Measurements from ENCODE around the gene COL27A1.

The COL27A1 gene

DNA sequence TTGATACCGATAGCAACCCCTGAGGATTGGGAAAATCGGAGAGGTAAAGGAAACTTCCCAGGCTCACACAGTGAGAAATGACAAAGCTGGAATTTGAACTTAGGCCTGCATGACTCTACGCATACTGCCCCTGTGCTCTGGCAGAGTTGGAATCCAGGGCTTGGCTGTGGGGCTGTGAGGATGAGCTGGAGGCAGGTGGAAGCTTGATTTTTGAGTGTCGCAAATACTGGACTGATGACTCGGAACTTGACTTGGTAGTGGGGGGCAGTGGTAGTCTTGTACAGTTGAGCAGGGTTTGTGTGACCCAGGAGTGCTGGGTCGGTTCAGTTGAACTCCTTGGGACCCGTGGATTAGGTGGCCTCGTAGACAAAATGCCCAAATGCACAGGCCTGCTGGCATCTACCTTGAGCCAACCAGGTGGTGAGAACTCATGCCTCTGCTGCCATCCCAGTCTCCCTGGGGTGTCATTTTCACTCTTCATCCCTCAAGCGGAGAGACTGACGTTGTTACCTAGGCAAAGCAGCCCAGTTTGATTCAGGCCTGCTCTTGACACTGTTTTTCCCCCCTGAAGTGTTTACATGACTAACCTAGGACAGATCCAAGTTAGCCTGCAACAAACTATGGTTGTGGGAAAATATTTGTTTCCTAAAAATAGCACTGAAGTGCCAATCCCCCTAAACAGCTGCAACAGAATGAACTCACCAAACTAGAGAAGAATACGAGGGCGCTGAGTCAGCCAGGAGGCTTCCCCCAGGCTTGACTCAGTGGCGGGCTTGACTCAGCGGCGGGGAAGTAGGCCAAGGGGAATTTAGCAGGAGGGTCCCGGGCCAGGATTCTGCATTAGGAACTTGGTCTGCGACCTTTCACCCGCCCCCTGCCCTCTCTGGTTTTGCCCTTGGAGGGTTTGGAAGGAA lies 121.8 kb downstream of the COL27A1 start:
- no peak for DNase-seq

DNA sequence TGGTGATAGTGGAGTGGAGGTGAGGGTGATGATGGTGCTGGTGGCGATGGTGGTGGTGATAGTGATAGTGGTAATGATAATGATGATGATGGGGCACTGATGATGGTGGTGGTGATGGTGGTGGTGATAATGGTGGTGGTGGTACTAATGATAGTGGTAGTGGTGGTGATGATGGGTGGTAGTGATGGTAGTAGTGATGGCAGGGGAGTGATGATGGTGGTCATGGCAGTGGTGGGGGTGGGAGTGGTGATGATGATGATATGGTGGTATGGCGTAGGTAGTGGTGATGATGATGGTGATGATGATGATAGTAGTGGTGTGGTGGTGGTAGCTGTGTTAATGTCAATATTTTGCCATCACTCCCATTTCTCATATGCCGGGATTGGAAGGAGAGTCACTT lies 123.0 kb downstream of the COL27A1 start:
- no peak for DNase-seq

DNA sequence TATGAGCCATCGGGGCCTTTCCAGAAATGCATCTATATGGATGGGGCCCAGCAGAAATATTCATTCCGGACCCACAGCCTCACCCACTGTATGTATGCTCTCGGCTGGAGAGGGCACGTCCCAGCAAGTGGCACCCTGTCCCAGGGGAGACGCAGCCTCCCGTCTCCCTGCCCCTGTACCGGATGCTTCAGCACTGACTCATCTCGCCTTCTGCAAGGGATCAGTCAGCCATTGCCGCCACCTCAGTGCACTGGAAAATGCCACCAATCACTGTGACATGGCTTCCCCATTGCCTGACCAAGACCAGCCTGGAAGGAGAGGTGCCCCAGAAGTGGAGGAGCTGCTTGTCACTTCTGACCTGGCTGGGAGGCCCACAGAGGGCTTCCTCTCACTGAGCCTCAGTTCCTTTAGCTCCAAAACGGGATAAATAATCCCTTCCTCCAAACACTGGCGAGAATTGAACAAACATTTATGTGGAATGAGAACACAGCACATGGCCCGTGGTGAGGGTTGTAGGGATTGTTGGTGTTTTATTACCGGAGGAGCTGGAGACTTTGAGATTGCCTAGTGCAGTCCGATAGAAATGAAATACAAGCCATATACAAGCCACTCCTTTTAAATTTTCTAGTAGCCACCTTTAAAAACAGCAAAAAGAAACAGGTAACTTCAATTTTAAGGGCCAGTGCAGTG lies 123.7 kb downstream of the COL27A1 start:
- peak; percentile 31 for DNase-seq

DNA sequence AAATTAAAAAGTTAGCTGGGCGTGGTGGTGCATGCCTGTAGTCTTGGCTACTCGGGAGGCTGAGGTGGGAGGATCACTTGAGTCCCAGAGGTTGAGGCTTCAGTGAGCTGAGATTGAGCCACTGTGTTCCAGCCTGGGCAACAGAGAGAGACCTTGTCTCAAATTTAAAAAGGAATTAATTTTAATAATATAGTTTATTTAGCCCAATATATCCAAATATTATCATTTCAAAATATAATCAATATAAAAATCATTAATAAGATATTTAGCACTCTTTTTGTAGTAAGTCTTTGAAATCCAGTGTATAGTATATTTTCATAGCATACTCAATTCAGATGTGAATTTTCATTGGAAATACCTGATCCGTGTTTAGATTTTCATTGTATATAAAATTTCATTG lies 124.4 kb downstream of the COL27A1 start:
- no peak for DNase-seq

DNA sequence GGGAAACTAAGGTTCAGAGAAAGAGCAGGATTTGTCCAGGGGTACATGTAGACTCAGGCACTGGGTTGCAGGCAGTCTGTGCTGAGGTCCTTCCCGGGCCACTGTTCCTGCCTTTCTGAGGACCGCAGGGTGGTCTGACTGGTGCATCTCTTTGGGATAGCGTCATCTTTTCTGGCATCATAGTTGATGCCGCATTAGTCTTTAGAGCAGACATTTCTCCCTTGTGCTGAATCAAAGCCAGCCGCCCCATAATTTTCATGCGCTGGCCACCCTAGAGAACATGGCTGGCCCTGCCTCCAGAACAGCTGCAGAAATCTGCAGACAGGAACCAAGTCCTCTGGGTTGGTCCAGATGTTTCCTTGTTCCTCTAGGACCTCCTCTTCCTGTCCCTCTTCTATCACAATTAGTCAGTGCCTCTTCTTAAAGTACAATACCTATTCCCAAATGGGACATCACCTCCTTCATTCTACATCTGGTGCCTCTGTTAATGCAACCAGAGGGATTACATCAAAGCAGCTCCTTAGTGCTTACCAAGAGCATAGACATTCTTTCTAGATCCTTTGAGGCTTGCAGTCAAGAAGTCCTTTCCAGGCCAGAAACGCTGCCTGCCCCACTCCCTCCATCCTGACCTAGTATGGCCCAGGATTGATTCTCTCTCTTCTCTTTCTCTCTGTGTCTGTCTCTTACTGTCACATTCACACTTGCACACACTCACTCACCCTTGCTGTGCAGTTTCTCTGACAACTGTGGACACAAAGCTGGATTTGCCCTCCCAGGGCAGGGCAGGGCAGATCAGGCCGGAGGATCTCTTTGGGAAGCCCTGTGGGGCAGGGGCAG lies 125.5 kb downstream of the COL27A1 start:
- DNase-seq = no peak

DNA sequence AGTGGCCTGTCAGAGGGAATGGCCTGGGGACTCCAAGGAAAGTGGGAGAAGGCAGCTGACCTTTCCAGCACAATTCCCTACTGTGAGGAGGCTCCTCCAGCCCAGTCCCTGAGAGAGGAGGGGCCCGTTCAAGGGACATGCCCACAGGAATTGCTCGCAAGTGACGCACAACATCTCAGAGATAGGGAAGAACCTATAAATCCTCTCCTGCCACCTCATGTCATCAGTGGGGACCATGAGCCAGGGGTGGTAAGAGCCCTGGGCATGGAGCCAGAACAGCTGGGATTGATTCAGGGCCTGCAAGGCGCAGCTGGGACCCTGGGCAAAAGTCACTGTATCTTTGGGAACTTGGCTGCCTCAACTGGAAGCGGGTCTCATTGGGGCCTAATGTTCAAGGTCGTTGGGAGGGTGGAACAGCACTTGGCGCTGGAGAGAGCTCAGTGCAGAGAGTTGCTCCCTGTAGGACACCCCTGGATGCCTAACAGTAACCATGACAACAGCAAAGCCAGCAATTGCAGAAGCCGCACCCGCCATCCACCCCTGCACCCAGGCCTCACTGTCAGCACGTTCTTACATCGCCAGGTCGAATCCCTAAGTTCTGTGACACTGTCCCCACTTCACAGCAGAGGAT lies 126.3 kb downstream of the COL27A1 start:
- DNase-seq = peak; percentile 54

DNA sequence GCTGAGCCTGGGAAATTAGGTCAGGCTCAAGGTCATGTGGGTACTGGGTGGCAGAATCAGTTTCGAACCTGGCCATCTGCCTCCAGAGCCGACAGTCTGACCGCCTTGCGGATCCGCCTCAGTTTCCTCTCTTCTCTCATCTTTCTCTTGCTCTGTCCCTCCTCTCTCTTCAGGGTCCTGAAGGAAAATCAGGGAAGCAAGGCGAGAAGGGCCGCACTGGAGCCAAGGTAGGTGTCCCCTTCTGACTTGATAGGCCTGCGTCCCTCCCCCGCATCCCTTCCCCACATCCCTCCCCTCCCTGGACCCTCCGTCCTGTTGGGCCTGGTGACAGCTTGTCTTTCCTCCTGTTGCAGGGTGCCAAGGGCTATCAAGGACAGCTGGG lies 126.8 kb downstream of the COL27A1 start:
- DNase-seq = no peak

DNA sequence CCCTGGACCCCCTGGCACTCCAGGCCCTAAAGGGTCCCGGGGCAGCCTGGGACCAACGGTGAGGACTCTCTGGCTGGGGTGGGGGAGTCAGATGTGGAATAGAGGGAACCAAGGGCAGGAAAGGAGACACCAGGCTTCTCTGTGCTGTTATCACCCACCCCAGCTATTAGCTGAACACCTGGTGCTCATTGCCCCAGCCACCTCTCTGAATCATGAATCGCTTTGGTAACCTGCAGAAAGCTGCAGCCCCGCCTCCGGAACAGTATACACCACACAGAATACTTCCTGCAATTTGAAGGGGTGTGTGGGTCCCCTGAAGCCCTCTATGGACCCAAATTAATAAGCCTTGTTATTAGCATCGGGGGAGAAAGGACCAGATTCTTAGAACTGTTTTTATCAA lies 127.2 kb downstream of the COL27A1 start:
- peak; percentile 70 for DNase-seq

DNA sequence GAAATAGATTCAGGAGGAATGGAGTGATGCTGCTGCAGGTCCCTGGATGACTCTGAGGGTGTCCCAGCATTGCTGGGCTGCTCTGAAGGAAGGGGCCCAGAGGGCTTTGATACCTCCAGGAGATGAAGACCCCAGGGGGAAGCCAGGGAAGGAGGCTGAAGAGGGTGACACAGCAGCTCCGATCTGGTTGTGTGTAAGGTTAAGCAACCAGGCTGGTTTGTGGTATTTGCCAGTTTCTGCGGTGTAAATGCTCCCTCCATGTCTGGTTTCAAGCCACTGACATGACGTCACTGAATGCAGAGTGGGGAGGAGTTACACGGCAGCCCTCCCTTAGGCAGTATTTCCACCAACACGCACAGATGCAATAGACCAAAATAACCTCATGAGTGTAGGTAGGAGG lies 127.6 kb downstream of the COL27A1 start:
- DNase-seq = peak; percentile 41

DNA sequence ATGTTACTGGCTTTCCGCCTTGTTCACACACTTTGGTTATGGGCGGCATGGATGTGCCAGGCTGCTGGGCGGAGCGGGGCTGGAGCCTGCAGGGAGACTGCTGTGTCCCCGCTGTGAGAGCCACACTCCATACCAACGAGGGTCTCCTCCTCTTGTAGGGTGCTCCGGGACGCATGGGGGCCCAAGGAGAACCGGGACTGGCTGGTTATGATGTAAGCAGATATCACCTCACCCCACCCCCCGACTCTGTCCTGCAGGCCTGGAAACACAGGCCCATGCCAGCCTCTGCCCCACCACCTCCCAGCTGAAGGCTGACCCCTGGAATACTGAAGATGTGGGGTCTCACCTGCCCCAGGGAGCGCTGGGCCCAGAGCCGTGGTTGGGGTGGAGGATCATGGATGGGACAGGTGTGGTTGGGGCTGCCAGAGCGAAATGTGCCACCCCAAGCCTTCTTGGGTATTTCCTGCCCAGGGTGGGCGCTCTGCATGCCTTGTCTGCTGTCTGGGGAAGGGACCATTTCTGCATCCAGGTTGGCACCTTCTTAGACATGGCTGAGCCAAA lies 128.3 kb downstream of the COL27A1 start:
- no peak for DNase-seq

DNA sequence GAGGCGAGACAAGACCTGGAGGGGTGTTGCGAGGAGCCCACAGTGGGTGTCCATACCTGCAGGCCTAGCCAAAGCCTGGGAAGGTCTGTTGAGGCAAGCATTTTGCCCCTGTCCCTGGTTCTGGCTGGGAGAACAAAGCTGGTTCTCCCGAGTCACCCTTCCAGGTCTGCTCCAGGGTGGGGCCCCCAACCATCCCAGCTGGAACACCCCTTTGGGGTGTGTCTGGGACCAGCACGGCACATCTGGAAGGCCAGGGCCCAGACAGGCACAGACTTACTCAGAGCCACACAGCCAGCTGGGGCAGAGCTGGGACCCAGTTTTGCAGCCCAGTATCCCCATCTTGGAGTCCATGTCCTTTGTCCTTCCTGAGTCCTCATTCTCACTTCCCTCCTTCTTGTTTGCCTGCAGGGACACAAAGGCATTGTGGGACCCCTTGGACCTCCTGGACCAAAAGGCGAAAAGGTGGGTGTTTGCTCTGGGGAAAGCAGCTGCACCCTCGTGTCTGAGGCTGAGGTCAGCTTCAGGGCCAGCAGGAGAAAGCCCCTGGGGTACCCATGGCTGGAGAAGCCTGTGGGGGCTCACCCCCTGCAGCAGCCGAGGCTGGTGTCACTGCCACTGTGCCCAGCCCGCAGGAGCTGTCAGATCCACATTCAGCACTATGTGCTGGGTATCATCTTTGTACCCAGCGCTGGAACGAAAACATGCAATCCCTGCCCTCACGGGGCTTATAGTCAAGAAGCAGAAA lies 129.2 kb downstream of the COL27A1 start:
- DNase-seq = no peak

DNA sequence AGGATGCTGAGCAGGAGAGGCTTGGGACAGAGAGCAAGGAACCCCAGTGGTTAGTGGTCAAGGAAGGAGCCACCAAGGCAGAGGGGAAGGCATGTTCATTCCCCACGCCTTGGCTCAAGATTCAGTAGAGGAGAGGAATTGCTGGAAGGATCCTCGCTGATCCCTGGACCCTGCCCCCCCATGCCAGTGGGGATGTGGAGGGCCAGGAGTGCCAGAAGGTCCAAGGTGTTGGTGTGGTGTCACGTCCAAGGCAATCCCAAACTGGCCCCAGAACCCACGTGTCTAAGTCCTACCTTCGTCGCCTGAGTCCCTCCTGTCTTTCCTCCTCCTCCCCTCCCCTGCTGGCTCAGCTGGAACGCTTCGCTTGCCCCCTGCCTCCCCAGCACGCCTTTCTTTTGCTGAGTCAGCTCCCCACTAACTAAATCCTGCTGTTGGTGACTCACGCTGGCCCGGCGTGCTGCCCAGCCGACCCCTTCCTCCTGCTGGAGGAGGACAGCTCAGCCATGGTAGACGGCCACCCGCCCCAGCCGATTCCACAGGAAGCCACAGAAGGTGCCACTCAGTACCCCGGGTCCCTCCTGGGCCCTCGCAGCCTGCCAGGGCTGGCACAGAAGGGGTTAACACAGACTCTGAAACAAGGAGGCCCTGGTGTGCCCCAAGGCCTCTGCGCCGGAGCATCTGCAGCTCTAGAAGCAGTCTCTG lies 130.0 kb downstream of the COL27A1 start:
- no peak for DNase-seq

DNA sequence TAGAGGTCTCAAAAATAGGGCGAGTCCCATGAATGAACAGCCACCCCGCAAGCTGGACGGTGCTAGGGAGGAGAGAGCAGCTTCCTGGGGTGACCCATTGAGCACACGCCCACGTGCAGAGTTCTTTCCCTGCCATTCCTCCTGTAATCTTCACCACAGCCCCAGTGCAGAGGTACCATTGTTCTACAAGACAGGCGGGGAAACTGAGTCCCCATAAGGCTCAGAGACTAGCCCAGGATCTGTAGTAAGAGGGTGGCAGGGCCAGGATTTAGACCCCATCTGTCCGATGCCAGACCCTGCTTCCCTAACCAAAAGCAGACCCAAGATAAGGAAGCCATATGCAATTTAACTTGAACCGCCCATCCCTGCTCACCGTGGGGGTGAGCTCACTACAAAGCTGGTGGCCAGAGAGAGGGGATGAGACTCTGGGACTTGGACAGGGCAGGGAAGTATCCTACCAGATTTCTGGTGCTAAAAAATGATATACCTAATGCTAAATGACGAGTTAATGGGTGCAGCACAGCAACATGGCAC lies 130.9 kb downstream of the COL27A1 start:
- no peak for DNase-seq

DNA sequence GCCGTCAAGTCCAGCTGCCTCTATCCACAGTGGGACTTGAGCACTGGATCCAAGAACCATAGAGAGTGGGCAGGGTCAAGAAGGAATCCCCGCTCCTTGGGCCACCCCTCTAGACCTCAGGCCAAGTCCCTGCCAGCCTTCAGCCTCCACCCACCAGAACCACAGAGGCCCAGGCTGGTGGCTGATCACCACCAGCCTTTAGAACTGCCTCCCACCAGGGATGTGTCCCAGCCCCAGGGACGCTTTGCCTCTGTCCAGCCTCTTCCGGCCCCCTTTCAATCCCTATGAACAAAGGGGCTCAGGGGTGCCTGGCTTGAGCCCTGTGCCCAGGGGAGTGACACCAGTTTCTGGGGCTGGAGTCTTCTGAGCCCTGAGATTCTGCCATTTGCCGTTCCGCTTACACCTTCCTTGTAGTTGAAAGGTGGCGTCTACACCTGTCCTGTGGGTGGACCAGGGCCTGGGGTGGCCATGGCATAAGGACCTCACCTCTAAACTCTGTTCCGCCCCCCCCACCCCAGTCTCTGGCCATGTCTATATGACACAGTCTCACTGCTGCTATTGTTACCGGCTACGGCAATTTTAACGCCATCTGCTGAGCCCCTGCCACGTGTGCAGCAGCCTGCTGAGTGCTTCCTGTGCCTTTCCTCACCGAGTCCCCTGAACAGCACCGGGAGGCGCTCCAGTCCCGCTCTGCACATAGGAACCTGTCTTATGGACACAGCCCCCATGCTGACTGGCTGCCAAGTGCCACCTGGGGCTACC lies 131.8 kb downstream of the COL27A1 start:
- DNase-seq = peak; percentile 82

DNA sequence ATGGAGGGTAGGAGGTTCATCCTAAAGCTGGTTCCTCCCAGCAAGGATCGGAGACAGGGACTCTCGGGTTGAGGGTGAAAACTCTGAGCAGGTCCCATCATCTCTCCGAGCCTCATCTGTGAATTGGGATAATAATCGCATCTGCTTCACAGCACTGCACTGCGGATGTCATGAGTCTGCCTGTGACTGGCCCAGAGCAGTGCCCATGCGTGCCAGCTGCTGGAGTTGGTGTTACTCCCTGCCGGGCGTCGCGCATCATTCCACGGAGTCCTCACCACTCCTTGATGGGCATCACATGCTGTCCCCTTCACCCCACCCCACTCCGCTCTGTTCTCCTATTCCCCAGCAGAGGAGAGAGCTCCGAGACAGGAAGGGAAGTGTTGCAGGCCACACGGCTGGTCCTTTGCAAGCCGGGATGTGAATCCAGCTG lies 132.4 kb downstream of the COL27A1 start:
- no peak for DNase-seq

DNA sequence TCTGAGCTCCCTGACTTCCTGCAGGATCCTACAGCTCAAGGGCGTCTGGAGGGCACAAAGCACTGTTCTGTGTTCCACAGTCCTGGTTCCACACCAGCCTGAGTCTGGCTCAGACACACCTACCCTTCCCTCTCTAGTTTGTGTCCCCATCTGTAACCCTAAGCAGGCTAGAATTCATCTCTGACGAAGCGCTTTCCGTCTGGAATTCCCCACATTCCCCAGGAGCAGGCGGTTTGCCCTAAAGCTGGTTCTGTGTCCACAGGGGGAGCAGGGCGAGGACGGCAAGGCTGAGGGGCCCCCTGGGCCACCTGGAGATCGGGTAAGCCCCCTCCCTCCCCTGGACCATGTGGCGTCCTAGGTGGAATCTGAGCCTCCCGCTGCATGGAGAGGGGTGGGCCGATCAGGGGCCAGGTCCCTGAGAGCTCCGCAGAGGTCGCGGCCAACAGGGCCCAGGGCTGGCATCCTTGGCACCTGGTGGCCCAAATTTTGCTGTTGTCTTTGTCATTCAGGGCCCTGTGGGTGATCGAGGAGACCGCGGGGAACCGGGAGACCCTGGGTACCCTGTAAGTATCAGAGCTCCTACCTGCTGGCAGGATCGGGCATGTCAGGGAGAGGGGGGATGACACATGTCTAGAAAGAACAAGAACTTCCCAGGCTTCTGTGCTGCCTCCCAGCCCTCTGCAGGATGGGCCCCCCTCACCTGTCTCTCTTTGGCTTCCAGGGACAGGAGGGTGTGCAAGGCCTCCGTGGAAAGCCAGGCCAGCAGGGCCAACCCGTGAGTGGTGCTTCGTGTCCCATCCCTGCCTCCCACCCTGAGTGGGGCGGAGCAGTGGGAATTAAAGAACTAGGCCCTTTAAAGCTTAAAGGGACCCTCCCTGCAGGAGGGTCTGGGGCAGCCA lies 133.1 kb downstream of the COL27A1 start:
- peak; percentile 77 for DNase-seq

DNA sequence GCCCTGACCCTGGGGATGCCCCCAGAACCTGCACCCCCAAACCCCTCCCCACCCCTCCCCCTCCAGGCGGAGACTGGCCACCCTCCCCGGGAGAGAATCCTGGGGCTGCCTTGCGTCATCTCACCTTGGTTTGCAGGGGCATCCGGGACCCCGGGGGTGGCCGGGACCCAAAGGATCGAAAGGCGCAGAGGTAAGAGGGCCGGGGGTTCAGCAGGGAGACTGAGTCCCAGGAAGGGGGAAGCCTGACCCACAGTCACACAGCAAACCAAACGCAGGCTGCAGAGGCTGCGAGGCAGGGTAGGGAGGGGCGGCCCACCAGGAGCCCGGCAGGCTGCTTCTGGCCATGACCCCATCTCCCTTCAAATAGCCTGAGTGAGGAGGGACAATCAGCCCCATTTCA lies 133.8 kb downstream of the COL27A1 start:
- DNase-seq = no peak

DNA sequence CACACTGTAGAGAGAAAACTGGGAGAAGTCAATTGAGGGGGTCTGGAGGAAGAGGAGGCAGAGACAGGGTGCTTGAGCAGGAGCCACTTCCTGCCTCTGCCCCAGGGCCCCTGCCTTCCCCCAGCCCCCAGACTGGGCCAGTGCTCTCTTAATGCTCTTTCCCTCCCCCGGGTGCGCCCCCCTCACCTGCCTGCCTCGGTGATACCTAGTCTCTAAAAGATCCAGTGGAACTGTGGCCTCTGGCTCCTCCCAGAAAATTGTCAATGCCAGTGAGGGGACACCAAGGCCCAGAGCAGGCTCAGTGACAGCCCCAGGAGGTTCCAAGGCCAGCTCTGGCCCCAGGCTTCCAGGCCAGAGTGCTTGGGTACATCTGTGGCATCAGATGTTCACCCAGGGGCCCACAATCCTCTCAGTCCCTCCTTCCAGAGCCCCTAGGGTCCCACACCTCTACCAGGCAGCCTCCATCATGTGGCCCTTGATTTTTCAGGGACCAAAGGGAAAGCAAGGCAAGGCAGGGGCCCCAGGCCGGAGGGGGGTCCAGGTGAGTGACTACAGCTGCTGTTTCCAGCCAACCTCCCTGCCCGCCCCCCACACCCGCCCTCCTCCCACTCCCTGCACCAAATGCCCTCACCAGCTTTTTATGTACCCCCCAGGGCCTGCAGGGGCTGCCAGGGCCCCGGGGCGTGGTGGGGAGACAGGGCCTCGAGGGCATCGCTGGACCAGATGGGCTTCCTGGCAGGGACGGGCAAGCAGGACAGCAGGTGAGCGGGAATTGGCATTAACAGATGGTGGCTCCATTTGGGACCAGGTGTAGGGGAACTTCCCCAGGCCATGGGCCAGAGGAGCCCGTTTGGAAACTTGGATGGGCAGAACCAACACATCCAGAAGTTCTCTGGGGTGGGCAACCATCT lies 134.5 kb downstream of the COL27A1 start:
- DNase-seq = peak; percentile 26
